ENCODE data around the gene ZRSR2. TPM values are rescaled to one million over a fixed set of nuclear protein-coding genes. Genes with fewer than 3 reads are reported as not detected.

Gene ZRSR2
- total RNA-seq, 1 donor from 2014 or later: 8.5 TPM

GRCh38 chrX:15856222-15856587 lies 65.9 kb downstream of the ZRSR2 start:
- DNase-seq: no peak
- peaks cover 7% of the 10 kb centered on the region for H3K4me1 Mint-ChIP-seq (ENCODE audit: low read depth, unreplicated experiment)
- TF ChIP-seq CTCF (IDR thresholded peaks at IDR 0.05; ENCODE audit: partially characterized antibody, unreplicated experiment): no peak
- H3K27ac Mint-ChIP-seq (ENCODE audit: unreplicated experiment): peak overlapping the region; percentile 74
- H3K4me3 Mint-ChIP-seq (ENCODE audit: unreplicated experiment): peak overlapping the region; percentile 71
- H3K27me3 Mint-ChIP-seq (ENCODE audit: unreplicated experiment): peaks cover 1% of the 10 kb centered on the region
- peaks cover 5% of the 10 kb centered on the region for H3K9me3 Mint-ChIP-seq (ENCODE audit: unreplicated experiment)
- H3K36me3 Mint-ChIP-seq (ENCODE audit: unreplicated experiment): no peaks in the 10 kb centered on the region

- Mint-ChIP-seq H3K9me3 (ENCODE audit: unreplicated experiment) (peaks cover 5% of the 10 kb centered on the region), H3K36me3 (ENCODE audit: unreplicated experiment) (no peaks in the 10 kb centered on the region), H3K4me3 (ENCODE audit: unreplicated experiment) (peak overlapping the region; percentile 71)
Measured at GRCh38 chrX:15856636-15857035, 66.4 kb downstream of the ZRSR2 start.

GRCh38 chrX:15858051-15858450 lies 67.8 kb downstream of the ZRSR2 start:
- peaks cover 5% of the 10 kb centered on the region for H3K9me3 Mint-ChIP-seq (ENCODE audit: unreplicated experiment)
- no peaks in the 10 kb centered on the region for H3K36me3 Mint-ChIP-seq (ENCODE audit: unreplicated experiment)
- no peak overlapping the region for H3K4me3 Mint-ChIP-seq (ENCODE audit: unreplicated experiment)
- H3K27ac Mint-ChIP-seq (ENCODE audit: unreplicated experiment): no peak overlapping the region
- peaks cover 1% of the 10 kb centered on the region for H3K27me3 Mint-ChIP-seq (ENCODE audit: unreplicated experiment)
- TF ChIP-seq CTCF (IDR thresholded peaks at IDR 0.05; ENCODE audit: partially characterized antibody, unreplicated experiment): no peak
- no peak for DNase-seq
- peaks cover 4% of the 10 kb centered on the region for H3K4me1 Mint-ChIP-seq (ENCODE audit: low read depth, unreplicated experiment)

More at GRCh38 chrX:15856636-15857035, 66.4 kb downstream of the ZRSR2 start:
- peaks cover 1% of the 10 kb centered on the region for H3K27me3 Mint-ChIP-seq (ENCODE audit: unreplicated experiment)
- H3K4me1 Mint-ChIP-seq (ENCODE audit: low read depth, unreplicated experiment): peaks cover 7% of the 10 kb centered on the region
- no peak for DNase-seq
- peak overlapping the region; percentile 74 for H3K27ac Mint-ChIP-seq (ENCODE audit: unreplicated experiment)
- no peak for TF ChIP-seq CTCF (IDR thresholded peaks at IDR 0.05; ENCODE audit: partially characterized antibody, unreplicated experiment)

GRCh38 chrX:15860921-15861320 lies 70.6 kb downstream of the ZRSR2 start:
- Mint-ChIP-seq H3K4me1 (ENCODE audit: low read depth, unreplicated experiment) (peaks cover 4% of the 10 kb centered on the region), H3K27me3 (ENCODE audit: unreplicated experiment) (peaks cover 1% of the 10 kb centered on the region), H3K36me3 (ENCODE audit: unreplicated experiment) (no peaks in the 10 kb centered on the region), H3K9me3 (ENCODE audit: unreplicated experiment) (no peaks in the 10 kb centered on the region), H3K4me3 (ENCODE audit: unreplicated experiment) (no peak overlapping the region), H3K27ac (ENCODE audit: unreplicated experiment) (no peak overlapping the region)
- no peak for DNase-seq
- no peak for TF ChIP-seq CTCF (IDR thresholded peaks at IDR 0.05; ENCODE audit: partially characterized antibody, unreplicated experiment)

GRCh38 chrX:15864023-15864422 lies 73.7 kb downstream of the ZRSR2 start:
- Mint-ChIP-seq H3K9me3 (ENCODE audit: unreplicated experiment) (no peaks in the 10 kb centered on the region), H3K4me1 (ENCODE audit: low read depth, unreplicated experiment) (no peaks in the 10 kb centered on the region), H3K27me3 (ENCODE audit: unreplicated experiment) (no peaks in the 10 kb centered on the region), H3K4me3 (ENCODE audit: unreplicated experiment) (no peak overlapping the region), H3K36me3 (ENCODE audit: unreplicated experiment) (no peaks in the 10 kb centered on the region), H3K27ac (ENCODE audit: unreplicated experiment) (no peak overlapping the region)
- no peak for TF ChIP-seq CTCF (IDR thresholded peaks at IDR 0.05; ENCODE audit: partially characterized antibody, unreplicated experiment)
- DNase-seq: no peak
